Activated CD8-positive, alpha-beta memory T cell treated with anti-CD3 and anti-CD28 coated beads for 1 hour (primary cell): Measurements from ENCODE around the gene SMARCAL1.
A peak's percentile ranks its signal among the peaks of the same experiment; 100 is the strongest.

Source experiments
- DNase-seq, 2 donors: peaks; one replicate each; pipeline ENCODE4 v3.0.0-alpha.2; 2020; ENCODE audit warnings: low read depth in 1 of 2; ENCODE audit errors: extremely low read depth in 1 of 2

Gene SMARCAL1

DNA sequence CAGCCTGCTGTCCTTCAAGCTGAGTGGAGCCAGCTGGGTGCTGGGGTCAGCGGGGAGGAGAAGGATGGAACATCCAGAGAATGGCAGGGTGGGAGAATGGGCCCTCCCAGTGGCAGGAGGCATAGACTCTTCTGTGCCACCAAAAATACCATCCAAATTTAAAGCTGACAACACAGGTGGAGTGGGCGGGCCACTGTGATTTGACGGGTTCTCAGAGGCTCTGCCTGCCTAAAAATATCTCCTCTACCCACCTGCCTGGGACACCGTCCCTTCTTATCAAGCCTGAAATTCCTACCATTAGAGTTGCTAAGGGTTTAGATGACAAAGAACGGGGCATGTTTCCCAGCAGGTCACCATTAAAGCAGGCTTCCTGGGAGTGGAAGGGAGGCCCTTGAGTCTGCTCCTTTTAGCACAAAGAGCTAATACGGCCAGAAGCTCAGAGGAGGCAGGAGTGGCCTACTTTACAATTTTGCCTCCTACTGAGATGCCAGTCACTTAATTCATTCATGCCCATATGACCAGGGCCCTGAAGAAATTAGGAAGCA, 20.2 kb upstream of the SMARCAL1 start:
- no peak for DNase-seq

DNA sequence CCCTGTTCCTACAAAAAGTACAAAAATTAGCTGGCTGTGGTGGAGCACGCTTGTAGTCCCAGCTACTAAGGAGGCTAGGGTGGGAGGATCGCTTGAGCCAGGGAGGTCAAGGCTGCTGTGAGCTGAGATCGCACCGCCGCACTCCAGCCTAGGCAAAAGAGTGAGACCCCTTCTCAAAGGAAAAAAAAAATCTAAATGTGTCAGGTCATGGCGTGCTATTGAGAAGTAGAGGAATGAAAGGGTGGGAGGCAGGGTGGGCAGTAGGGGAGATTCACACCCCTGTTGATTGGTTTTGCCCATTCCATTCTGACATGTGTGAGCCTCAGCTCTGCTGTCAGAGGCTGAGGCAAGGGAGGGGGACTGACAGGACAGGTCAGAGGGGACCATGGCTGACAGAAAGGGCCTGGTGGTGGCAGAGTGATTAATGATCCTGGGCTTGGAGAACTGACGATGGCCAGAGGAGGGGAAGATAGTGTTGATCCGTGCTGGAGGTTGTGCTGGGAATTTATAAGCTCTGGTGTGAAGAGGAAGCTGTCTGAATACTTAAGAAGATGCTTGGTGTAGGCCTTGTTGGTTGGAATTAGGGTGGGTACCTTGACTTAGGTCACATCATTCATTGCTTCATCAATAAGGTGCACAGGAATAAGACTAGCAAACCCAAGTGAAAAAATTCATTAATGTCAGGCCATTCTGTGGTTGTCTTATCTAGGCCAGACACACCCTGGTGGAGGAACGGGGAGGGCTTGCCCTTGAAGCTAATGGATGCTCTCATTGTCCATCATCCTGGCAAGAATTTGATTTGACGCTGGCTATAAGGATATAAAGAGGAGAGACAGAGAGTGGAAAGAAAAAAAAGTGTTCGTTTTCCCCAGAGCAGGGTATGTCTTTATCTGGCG, 19.1 kb upstream of the SMARCAL1 start:
- no peak for DNase-seq

DNA sequence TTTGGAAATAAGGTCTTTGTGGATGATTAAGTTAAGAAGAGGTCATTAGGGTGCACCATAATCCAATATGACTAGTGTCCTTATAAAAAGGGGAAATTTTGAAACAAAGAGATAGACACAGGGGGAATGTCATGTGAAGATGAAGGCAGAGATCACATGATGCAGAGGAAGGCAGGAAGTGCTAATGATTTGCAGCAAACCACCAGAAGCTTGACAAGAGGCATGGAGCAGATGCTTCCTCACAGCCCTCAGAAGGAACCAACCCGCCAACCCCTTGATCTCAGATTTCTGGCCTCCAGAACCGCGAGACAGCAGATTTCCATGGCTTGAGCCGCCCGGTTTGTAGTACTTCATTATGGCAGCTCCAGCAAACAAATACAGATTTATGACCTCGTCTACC, 17.4 kb upstream of the SMARCAL1 start:
- DNase-seq = no peak

DNA sequence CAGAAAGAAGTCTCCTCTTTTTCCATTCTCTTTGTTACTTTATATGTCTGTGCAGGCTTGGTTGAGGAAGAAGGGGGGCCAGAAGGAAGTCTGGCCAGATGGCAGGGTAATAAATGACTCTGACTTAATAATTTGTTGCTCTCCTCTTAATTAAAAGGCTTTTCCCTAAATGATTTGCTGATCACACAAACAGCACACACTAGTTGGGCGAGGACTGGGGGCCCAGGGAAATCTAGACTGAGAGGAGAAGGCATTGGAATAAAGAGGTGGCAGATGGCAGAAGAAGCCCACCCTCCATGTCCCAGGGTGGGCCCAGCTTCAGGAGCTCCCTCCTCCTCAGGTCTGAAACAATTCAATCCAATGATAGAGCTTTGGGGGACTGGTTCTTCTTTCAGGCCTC, 12.7 kb upstream of the SMARCAL1 start:
- DNase-seq = no peak

DNA sequence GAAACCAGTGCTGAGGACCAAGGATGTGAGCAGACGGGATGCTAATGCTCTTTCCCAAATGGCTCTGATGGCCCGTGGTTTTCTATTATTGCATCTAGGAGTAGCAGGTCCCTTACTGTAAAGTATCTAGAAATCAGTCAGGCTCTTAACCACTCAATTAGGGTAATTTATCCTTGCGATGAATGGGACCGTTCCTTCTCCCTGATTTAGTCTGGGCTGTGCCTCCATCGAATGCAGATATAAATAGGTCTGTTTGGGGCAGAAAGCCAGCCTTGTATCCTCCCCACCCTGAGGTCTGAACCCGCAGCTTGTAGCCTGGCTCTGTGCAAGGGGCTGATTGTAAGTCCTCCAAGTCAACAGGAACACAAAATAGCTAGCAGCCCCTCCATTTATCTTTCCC, 9.5 kb upstream of the SMARCAL1 start:
- DNase-seq = no peak

DNA sequence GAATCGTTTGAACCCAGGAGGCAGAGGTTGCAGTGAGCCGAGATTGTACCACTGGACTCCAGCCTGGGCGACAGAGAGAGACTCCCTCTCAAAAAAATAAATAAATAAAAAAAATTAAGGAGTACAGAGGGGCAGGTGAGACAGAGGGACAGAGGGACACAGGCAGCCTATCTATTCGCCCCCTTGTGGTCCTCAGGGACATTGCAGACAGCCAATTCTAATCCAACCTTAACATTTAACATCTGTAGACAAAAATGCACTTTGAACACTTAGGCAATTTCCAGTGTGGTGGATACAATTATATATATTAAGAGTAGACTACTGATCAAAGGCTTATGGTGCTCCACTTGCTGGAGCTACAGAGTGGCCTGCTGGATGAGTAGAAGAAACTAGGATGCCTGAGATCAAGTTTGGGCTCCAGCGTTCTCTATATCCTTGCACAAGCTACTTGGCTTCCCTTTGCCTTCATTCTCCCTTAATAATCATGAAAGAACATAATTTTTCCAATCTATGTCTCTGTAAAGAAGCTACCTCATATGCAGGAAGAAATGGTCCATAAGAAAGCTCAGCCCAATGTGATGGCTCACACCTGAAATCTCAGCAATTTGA, 8.2 kb upstream of the SMARCAL1 start:
- peak; percentile 3 to 15 for DNase-seq

DNA sequence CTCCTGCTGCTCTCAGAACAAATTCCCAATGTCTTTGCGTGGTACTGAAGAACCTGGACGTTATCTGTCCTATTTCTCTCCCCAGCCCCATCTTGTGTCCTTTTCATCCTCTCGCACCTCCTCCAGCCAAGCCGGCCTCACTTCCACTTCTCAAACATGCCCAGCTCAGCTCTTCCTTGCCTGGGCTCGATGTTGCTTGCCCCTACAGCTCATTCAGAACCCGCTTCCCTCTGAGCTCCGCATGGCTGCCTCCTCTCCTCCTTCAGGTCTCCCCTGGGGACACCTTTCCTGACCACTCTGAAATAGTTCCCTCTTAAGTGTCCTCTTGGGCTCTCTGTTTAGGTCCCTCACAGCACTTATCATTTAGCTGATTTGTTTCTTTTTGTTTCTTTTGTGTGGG, 6.7 kb upstream of the SMARCAL1 start:
- no peak for DNase-seq

DNA sequence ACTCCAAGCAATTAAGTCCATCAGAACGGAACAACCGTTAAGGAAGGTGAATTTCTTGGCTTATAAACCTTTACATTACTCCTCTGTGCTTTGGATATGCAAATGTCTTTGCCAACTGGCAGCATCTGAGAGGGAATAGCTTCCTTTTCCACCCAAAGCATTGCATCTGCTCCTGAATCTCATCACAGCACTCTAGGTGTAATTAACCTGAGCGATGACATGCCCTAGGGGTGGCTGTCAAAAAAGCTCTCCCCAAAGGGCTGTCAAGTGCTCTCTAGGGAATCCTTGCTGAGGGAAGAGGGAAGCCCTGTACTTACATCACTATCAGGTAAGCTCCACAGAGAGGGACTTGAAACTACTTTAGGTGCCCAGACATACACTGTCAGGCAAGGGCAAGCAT, 5.5 kb upstream of the SMARCAL1 start:
- DNase-seq = no peak

DNA sequence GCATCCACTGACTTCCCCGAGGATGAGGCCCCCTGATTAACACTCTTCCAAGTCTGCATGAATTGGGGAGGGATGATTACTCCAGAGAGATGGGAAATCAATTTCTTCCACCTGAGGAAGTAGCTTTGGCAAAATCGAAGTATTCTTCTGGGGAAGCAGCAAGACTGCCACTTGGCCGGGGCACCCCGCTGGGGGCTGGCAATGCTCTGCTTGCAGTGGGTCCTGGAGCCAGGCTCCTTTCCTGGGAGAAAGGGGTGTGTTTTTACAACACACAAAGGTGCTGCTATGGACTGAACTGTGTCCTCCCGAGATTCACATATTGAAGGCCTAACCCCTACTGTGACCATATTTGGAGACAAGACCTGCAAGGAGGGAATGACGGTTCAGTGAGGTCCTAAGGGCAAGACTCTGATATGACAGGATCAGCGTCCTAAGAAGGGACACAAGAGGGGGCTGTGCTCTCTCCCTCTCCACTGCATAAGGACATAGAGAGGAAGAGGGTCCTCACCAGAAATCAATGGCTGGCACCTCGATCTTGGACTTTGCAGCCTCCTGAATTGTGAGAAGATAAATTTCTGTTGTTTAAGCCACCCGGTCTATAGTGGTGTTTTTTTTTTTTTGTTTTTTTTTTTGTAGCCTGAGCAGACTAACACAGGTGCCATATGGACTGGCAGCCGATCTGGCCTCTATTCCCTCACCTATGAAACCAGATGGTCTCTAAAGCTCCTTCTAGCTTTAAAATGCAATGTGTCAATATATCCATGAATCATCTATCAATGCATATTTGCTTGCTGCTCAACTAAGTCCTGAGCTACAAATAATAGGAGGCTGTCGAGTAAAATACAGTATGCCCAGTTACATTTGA, 3.6 kb upstream of the SMARCAL1 start:
- no peak for DNase-seq

DNA sequence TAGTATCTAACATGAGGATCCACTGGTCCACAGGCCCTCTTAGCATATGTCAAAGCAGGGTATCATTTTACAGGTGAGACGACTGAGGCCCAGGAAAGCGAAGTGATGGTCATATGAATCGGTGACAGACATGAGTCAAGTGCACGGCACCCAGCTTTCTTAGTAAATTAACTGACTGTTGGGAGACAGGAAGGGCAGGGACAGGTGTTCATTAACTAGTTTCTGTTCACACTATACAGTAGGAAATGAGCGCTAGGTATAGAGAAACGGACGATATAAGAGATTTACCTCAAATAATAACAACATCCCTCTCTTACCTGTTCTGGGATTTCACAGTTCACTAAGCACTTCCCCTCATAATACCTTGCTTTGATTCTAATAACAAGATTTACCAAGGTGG, 1.7 kb upstream of the SMARCAL1 start:
- DNase-seq = no peak

DNA sequence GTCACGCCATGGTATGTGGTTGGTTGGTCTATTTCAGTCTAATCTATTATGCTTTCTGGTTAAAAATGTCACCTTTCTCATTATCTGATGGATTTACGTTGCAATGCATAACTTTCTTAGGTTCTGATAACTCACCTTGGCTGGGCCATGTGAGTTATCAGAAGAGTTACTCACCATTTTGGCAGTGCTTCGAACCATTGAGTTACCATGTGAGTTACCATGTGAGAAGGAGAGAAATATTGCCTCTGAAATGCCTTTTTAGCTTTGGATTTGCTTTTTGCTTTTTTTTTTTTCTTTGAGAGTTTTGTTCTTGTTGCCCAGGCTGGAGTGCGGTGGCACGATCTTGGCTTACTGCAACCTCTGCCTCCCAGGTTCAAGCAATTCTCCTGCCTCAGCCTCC, 1.6 kb downstream of the SMARCAL1 start:
- no peak for DNase-seq

DNA sequence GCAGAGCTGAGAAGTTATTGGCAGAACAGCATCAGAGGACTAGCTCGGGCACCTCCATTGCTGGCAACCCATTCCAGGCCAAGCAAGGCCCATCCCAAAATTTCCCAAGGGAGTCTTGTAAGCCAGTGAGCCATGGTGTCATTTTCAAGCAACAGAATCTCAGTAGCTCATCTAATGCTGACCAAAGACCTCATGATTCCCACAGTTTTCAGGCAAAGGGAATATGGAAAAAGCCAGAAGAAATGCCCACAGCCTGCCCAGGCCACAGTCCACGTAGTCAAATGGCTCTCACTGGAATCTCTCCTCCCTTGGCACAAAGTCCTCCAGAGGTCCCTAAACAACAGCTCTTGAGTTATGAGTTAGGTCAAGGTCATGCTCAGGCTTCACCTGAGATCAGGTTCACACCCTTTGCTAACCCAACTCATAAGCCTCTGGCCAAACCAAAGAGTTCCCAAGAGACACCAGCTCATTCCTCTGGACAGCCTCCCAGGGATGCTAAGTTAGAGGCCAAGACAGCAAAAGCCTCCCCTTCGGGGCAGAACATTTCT, 2.6 kb downstream of the SMARCAL1 start:
- no peak for DNase-seq

DNA sequence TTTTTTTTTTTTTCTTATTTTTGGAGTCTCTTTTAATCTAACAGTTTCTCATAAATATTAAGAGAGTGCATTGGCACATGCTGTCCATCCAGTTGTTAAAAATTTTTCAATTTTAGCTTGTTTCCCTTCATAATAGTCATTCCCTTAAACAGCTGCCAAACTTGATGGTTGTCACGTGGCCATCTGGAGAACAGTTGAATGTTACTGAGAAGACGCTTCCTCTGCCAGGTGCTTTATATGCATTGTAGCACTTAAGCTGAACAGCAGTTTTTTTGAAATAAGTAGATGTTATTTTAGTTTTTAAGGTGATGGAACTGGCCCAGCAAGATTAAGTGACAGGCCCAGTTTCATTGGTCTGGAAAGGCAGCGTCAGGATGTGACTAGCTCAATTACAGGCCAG, 3.3 kb downstream of the SMARCAL1 start:
- no peak for DNase-seq

DNA sequence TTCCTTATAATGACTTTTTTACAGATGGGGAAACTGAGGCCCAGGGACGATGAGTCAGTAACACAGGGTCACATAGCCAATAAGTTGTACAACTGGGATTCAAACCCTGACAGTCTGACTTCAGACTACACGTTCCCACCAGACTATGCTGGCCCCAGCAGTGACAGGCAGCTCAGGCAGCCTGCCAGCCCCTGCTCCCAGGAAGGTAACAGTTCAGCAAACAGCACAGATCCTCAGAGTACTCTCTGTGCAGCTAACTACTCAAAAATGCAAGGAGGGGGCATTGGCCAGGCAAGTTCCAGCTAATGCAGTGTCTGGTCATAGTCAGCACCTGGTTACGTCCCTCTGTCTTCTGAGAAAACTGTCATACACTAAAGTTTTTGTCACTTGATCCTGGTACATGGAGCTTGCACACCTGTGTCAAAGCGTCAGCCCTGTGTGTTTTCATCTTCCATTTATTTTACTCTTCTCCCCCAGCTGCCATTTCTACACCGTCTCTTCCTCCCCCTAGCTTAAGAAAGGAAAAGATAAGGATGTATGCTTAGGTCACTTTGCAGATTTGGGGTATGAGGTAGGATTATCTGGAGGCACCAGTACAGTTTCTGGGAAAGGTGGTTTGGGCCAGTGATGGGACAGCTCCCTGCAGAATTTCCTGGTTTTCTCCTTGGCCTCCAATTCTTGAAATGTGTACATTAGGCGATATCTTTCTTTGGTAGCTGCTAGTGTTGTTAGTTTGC, 4.5 kb downstream of the SMARCAL1 start:
- no peak for DNase-seq

DNA sequence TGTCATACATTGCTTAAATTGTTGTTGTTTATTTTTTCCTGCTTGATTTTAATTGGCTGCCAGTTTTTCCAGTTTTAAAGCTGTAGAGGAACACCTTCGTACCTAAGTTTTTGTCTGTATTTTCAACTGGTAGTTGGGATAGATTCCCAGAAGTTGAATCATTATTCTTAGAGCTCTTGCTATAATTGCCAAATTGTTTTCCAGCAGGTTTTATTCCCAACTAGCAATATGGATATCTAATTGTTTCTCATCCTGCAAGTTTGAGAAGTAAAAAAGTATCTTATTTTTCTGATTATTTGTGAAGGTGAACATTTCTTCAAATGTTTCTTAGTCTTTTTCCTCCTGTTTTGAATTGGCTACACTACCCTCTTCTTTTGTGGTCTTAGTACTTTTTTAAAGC, 6.7 kb downstream of the SMARCAL1 start:
- DNase-seq = no peak

DNA sequence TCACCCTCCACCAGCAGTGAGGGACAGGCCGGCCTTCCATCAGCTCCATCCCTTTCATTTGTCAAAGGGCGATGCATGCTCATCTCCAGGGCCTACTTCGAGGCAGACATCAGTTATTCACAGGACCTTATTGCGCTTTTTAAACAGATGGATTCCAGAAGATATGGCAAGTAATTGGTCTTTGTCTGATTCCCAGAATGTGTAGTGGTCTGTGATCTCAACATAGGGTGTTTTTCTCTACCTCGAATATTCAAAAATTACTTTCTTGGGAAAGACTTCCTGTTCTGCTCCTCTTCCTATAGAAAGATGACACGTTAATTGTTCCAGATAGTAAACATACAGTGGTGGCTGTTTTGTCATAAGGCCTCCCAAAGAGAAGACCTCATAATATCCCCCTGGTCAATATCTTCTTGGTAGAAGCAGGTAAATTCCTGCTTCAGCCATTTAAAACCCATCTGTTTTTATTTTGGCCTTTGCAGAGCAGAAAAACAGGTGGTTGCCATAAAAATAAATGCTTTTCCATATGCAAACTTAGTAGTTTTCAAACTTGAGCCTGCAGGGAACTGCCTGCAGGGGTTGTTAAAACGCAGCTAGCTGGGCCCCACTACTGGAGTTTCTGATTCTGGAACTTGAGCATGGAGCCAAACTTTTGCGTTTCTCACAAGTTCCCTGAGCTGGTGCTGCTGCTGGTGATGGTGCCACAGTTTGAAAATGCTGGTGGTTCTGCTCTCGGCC, 8.2 kb downstream of the SMARCAL1 start:
- DNase-seq = no peak

DNA sequence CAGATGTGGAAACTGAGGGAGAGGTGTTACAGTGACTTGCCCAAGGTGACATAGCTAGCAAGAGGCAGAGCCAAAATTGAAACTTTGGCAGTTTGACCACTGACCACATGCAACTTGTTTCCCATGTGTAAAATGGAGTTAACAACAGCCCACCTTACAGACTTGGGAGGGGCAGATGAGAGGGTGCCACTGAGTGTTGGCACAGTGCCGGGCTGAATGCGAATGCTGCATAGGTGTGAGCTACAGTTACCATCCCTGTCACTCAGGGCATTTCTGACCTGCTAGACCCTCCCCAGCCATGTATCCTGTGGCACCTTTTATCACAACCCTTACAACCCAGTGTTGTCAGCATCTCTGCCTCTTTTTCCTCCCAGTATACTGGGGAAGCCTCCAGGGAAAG, 10.8 kb downstream of the SMARCAL1 start:
- DNase-seq = no peak

DNA sequence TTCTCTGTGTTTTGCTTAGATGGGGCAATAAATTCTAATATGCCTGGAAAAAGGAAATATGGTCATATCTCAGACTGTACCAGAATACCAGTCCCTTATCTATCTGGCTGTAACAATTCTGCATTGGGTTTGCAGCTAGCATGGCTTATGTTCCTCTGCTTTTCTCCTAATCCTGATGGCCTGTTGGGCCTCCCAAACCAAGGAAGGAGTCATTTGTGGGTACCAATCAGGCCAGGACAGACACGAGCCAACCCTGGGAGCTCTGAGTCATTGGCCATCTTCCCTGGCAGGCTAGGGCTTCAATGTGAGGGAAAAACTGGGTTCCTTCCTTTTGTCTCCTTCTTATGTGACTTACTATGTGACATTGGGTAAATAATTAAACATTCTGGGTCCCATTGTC, 12.0 kb downstream of the SMARCAL1 start:
- no peak for DNase-seq

DNA sequence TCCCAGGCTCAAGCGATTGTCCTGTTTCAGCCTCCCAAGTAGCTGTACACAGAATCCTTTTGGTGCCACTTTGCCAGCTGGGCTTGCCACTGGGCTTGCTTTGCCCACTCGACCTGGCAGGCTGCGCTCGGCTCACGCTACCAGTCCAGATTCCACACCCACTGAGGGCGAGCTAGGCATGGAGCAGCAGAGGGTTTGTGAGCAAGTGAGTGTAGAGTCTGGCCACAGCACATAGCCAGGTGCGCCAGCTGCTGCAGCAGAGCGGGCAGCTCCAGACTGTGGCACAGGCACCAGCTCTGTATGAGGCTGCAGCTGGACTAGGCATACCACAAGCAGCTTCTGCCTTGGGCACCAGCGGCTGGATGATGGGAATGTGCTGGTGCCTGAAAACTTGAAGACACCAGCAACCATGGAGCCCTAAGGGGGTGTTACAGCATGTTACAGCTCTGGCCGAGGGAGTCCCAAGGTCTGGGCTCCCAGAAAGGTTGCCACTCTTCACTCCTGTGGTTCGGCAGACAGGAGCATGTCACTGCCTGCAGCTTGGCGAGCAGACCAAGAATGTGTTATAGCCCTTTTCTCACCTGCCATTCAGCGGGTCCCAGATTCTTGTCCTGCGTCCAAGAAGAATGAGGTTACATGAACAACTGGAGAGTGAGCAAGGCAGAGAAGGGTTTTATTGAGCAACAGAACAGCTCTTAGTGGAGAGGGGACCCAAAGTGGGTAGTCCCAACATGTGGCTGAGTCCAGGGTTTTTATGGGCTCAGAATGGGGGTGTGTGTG, 12.9 kb downstream of the SMARCAL1 start:
- no peak for DNase-seq
